Eye (tissue), 1 donor: ENCODE data around the gene ZNF253.
"Not testable (repeated sequence)": the region's sequence is repeated elsewhere in the genome, so short reads cannot be mapped to it uniquely, and the experiment has no call there.

Experiments
- DNase-seq: peaks from one replicate; pipeline ENCODE4 v3.0.0-alpha.2; 2015

ZNF253 gene

GRCh38 chr19:19900139-19900728 lies 34.6 kb downstream of the ZNF253 start:
- DNase-seq: no peak

- DNase-seq: peak; percentile 99
These were observed 35.2 kb downstream of the ZNF253 start, which contains the start of gene ZNF93 for GRCh38 chr19:19900729-19901444. TSS of gene ZNF93 (plus strand) at chr19:19900946. CDS start at chr19:19901089, 143 bp downstream.

DNA sequence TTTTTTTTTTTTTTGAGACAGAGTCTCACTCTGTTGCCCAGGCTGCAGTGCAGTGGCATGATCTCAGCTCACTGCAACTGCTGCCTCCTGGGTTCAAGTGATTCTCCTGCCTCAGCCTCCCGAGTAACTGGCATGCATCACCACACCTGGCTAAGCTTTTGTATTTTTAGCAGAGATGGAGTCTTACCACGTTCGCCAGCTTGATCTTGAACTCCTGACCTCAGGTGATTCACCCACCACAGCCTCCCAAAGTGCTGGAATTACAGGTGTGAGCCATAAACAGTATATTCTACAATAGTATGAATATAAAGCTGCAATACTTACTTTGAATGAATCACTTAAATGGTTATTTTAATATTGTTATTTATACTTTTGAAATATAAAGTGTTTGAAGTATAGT lies 41.9 kb downstream of the ZNF253 start:
- DNase-seq: not testable (repeated sequence)

DNA sequence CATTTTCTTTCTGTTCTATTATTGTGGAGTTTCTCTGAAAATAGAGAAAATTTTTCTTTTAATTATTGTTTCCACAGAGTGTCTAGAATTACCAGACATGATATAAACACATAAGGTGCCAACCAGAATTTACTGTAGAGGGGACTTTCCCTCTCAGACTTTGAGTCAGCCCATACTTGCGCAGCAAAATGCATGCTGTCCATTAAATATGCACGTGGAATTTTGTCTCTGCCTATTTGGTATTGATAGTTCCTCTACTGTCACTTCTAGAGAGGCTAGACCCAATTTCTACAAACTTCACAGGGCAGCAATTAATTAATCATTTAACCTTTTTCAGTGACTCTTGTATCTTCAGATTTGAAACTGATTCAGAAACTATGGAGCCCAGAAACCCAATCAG lies 44.0 kb downstream of the ZNF253 start:
- no peak for DNase-seq

DNA sequence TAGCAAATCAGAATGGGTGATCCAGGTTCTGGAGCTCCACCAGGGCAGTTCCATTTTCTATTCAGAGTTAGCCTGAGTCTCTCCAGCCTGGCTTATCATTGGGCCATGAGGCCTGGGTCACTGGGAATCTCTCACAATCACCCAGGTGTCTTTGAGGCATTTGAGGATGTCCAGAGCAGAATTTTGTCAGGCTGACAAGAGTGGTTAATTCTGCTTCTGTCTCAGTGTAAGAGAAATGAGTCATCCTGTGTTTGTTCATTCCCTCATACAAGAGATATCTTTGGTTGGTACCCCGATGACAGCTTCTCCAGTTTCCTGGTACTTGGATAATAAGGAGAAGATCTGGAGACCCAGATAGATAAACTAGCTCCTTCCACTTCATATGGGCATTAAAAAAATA lies 45.5 kb downstream of the ZNF253 start:
- no peak for DNase-seq

DNA sequence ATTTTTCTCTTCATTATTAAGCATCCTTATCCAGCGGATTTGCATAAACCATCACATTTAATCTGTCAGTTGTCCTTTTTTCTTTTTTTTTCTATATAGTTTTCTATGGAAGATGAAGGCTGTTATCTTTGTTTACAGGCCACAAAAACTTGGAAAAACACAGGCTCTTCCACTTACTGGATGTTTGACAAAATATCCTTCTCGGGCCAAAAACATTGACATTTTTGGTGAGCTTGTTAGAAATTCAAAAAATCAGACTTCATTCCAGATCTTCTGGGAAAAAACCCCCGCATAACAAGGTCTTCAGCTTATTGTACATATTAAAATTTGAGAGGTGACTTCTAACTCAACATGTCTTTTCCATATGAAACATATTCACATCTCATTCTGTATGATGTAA lies 48.9 kb downstream of the ZNF253 start:
- no peak for DNase-seq

GRCh38 chr19:19930417-19930816 lies 64.7 kb downstream of the ZNF253 start:
- DNase-seq: not testable (repeated sequence)

- DNase-seq: not testable (repeated sequence)
These were observed 68.0 kb downstream of the ZNF253 start for GRCh38 chr19:19933432-19934314.

DNA sequence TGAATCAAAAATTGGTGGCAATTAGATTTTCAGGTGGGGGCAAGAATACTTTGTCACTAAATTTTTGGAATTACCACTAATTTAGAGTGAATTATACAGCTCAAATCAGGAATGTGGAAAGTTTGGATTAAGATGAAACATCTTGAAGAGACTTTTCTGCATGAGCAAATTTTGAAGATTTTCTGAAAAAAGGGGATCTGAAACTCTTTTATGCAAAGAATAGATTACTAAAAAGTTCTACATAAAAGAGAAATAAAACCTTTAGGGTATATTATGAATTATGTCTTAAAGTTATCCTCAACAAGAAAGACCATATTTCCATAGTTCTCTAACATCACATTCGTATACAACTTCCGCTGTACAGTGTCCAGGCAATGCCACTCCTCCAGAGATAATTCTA lies 71.7 kb downstream of the ZNF253 start:
- DNase-seq: no peak

GRCh38 chr19:19938449-19938848 lies 72.8 kb downstream of the ZNF253 start:
- no peak for DNase-seq

- DNase-seq: no peak
These were observed 78.3 kb downstream of the ZNF253 start for GRCh38 chr19:19943848-19944582.
